VCaP (cell line): ENCODE results near the gene TP63.

Experiments used
- H3K27ac ChIP-seq: fragments of 450-650 bp; 2 replicates; pipeline ENCODE4 v1.5.1; 2017
- CTCF ChIP-seq: fragments of 450-650 bp; conservative IDR thresholded peaks from 2 replicates; pipeline ENCODE4 v1.5.1; 2017; ENCODE audit warnings: mild to moderate bottlenecking, moderate library complexity

TP63 gene

DNA sequence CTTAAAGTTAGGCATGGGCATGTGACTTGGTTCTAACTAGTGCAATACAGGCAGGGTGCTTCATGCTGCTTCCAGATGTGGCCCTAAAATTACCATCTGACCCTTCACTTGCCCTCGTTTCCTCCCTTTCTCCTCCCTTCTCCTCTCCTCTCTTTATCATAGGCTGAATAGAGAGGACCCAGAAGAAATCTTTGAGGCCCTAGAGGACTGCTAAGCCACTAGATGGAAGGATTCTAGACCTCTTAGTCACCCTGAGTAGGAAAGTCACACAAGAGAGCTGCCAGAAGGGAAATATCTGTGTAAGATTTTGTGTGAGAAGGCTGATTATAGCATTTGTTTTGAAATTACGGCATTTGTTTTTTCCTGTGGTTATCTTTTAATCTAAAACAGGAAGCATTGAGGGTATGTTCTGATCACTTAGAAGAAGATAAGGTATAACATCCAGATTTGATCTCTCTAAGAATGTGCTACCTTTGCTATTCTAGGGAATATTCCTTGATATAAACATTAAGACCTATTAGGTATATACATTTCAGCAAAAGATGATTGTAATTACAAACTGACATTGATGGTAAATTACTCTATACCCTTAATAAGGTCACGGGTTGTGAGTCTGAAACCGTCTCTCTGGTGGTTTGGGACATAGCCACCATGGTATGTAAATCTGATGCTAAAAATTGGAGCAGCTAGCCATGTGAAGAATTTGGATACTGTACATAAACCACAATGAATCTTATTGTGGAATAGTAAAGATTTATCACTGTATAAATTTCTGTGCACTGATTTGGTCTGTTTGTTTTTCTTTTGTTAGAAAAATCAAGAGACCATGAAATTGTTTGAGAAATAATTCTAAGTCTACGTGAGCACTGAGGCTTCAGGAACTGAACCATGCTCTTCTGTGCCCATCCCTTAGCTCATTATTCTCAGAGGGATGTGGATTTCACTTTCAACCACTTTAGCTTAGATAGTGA, 84.1 kb downstream of the TP63 start:
- H3K27ac ChIP-seq = no peak overlapping the region
- TF ChIP-seq CTCF = no peak

DNA sequence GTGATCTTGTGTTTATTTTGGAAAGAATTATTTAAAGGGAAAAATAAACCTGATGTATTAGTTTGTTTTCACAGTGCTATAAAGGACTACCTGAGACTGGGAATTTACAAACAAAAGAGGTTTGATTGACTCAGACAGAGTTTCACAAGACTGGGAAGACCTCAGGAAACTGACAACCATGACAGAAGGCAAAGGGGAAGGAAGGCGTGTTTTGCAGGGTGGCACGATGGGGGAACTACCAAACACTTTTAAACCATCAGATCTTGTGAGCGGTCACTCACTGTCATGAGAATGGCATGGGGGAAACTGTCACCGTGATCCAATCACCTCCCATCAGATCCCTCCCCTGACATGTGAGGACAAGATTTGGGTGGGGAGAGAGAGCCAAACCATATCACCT, 87.0 kb downstream of the TP63 start:
- TF ChIP-seq CTCF = no peak

DNA sequence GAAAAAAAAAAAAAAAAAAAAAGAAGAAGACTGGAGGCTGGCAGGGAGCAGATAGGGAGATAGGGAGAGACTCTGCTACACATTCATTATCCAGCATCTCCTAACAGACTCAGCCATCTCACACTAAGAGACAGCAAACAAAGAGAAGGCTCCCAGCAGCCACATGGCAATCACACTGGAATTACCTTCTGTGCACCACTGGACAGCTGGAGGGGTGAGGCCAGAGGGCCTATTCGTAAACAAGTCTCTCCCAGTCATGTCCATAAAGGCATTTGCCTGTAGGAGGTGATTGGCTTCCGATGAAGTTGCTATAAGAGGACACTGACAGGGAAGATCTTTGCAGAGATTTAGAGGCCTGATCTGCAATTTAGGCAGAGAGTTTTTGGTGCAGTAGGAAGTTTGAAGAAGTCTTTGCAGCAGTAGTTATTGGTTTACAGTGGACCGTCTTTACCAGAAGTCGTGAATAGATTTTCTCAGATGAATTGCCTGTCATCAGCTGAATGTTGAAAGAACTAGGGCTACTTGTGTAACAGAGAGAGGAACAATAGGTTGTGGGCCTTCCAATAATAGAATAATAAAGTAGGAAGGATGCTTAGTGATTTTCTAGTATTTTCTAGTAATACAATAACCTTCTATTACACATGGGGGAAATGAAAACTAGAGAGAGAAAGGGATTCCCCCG, 89.7 kb downstream of the TP63 start:
- TF ChIP-seq CTCF = no peak
- H3K27ac ChIP-seq = no peak overlapping the region

More for the DNA sequence above, 87.0 kb downstream of the TP63 start:
- no peak overlapping the region for H3K27ac ChIP-seq

DNA sequence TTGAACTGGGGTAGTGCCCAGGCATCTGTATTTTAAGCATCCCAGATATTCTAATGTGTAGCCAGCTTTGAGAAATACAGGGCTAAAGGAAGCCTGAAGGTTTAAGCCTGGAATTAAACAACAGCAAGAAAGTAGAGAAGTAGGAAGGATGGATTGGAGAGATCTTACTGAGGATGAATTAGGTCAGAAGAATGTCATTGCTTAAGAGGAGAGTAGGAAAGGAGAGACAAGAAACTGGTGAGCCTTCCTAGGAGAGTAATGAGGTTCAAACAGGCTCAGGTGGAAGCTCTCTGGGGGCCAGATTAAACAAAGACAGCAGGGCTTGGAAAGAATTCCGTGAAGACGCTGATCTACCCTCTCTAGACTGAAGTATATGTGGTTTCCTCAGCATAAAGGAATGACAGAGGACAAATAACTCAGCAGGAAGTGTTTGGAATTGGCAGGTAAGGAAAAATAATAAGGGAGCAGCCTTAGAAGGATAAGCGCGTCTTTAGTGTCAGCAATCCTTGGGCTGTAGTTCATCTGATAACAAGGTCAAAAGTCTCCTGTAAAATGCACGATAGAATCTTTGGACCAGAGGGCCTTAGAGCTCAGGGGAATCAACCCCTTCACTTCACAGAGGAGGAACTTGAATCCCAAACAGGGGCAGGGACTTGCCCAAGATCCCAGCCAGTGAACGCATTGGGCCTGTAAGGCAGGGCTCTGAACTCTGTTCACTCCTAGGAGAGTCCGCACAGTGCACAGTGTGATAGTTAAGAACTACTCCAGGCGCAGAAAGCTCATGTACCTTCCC, 90.9 kb downstream of the TP63 start:
- no peak for TF ChIP-seq CTCF
- H3K27ac ChIP-seq = peak overlapping the region; percentile 28

DNA sequence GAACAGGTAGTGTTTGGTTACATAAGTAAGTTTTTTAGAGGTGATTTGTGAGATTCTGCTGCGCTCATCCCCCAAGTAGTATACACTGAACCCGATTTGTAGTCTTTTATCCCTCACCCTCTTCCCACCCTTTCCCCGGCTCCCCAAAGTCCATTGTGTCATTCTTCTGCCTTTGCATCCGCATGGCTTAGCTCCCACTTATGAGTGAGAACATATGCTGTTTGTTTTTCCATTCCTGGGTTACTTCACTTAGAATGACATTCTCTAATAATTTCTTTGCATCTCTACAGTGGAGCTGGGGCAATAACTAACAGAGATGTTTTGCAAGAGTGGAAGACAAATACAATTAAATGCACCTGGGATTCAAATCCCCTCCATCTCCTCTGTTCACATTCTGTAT, 93.2 kb downstream of the TP63 start:
- TF ChIP-seq CTCF = no peak
- no peak overlapping the region for H3K27ac ChIP-seq

DNA sequence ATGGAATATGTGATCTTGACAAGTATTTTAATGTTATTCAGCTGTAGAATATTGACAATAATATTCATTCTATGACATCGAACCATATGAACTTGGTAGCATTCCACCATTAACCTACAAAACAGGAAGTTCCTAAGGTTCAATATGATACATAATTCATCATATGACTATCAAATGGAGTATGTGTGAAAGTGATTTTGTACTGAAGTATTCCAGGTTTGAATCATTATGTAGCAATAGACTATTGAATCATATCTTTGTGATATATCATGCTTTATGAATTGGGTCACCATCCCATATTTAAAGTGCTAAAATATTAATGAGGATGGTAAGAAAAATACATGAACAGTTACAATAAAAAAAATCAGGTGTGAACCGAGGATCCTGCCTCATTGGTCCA, 95.1 kb downstream of the TP63 start:
- TF ChIP-seq CTCF = no peak
- no peak overlapping the region for H3K27ac ChIP-seq

DNA sequence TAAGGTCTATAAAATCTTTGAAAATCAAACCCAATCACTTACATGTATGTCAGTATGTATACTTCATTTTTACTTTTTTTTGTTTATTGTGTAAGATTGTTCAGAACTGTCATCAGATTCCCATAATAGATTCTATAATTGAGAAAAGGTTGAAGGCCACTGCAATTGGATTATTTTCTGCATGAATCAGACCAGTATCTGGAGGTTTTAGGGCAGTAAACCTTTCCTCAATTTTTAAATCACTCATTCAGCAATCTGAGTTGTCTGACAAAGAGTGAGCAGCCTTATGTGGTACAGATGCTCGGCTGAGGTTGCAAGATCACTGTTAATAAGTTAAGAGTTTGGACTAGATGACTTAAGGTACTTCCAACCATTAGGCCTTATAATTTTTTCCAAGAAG, 96.0 kb downstream of the TP63 start:
- no peak overlapping the region for H3K27ac ChIP-seq
- no peak for TF ChIP-seq CTCF
